GM23338 (cell line): Measurements from ENCODE around the gene FANCG. TPM values are rescaled to one million over a fixed set of nuclear protein-coding genes. Genes with fewer than 3 reads are reported as not detected.

ENCODE experiments used
- ATAC-seq: fragments of 200-7000 bp; cut with Tn5 transposase; 3 replicates; pipeline ENCODE4 v1.9.1; 2020
- DNase-seq: peaks from one replicate; pipeline ENCODE4 v3.0.0-alpha.2; 2015; ENCODE audit warnings: low spot score
- H2AFZ ChIP-seq: fragments of 200-600 bp; sonication (generic); 2 replicates; pipeline ENCODE4 v1.8.0; 2016; ENCODE audit warnings: antibody characterized with exemption, mild to moderate bottlenecking, moderate library complexity
- H3F3A ChIP-seq: fragments of 200-600 bp; sonication (generic); replicated peaks from 2 replicates; pipeline ENCODE4 v1.8.0; 2017; ENCODE audit warnings: antibody characterized with exemption, mixed run types, low read depth
- H3K27ac ChIP-seq: fragments of 200-600 bp; sonication (generic); 2 replicates; pipeline ENCODE4 v1.6.1; 2016; ENCODE audit warnings: low read depth
- H3K27me3 ChIP-seq: fragments of 200-600 bp; sonication (generic); 2 replicates; pipeline ENCODE4 v1.8.0; 2016; ENCODE audit warnings: mild to moderate bottlenecking, mixed run types, moderate library complexity; ENCODE audit not compliant: insufficient read depth
- H3K36me3 ChIP-seq: fragments of 200-600 bp; sonication (generic); 2 replicates; pipeline ENCODE4 v1.8.0; 2016; ENCODE audit warnings: mild to moderate bottlenecking; ENCODE audit not compliant: insufficient read depth
- H3K4me1 ChIP-seq: fragments of 200-600 bp; sonication (generic); 2 replicates; pipeline ENCODE4 v1.8.0; 2016; ENCODE audit warnings: mild to moderate bottlenecking, moderate library complexity; ENCODE audit not compliant: insufficient read depth
- H3K4me2 ChIP-seq: fragments of 200-600 bp; sonication (generic); 2 replicates; pipeline ENCODE4 v1.7.1; 2017; ENCODE audit warnings: mixed run types
- H3K4me3 ChIP-seq: fragments of 200-600 bp; sonication (generic); 2 replicates; pipeline ENCODE4 v1.6.1; 2016; ENCODE audit warnings: mixed run types
- H3K79me2 ChIP-seq: fragments of 200-600 bp; sonication (generic); replicated peaks from 2 replicates; pipeline ENCODE4 v1.8.0; 2017; ENCODE audit warnings: mild to moderate bottlenecking; ENCODE audit not compliant: insufficient read depth
- H3K9me2 ChIP-seq: fragments of 200-600 bp; sonication (generic); 2 replicates; pipeline ENCODE4 v1.8.0; 2017; ENCODE audit not compliant: insufficient read depth
- H4K20me1 ChIP-seq: fragments of 200-600 bp; sonication (generic); replicated peaks from 2 replicates; pipeline ENCODE4 v1.8.0; 2017; ENCODE audit warnings: mild to moderate bottlenecking; ENCODE audit not compliant: insufficient read depth
- H3K27ac Mint-ChIP-seq: 2 replicates; pipeline ENCODE4 v1.8.0; 2020; ENCODE audit warnings: inconsistent platforms, mild to moderate bottlenecking, moderate library complexity, mixed read lengths
- H3K27me3 Mint-ChIP-seq: 3 replicates; pipeline ENCODE4 v1.8.0; 2022; ENCODE audit warnings: low read depth, mild to moderate bottlenecking, moderate library complexity, mixed read lengths, inconsistent platforms; ENCODE audit not compliant: insufficient read depth, poor library complexity
- H3K36me3 Mint-ChIP-seq: 3 replicates; pipeline ENCODE4 v1.8.0; 2021; ENCODE audit warnings: low read depth, mild to moderate bottlenecking, inconsistent platforms, moderate library complexity, mixed read lengths
- H3K4me1 Mint-ChIP-seq: 3 replicates; pipeline ENCODE4 v1.8.0; 2020; ENCODE audit warnings: mild to moderate bottlenecking, inconsistent platforms, mixed read lengths
- H3K4me3 Mint-ChIP-seq: 3 replicates; pipeline ENCODE4 v1.8.0; 2021; ENCODE audit warnings: moderate library complexity, mild to moderate bottlenecking, inconsistent platforms, mixed read lengths
- H3K9me3 Mint-ChIP-seq: 3 replicates; pipeline ENCODE4 v1.8.0; 2020; ENCODE audit warnings: moderate library complexity, mild to moderate bottlenecking, inconsistent platforms, mixed read lengths
- CREB1 ChIP-seq: fragments of 250-450 bp; sonication (Bioruptor Pico); IDR thresholded peaks from 2 replicates; pipeline ENCODE4 v1.5.0; 2020; ENCODE audit warnings: low read depth, mild to moderate bottlenecking, moderate library complexity
- CTCF ChIP-seq, 2 experiments: fragments of 200-600 bp in 1 of 2; sonication (generic) in 1 of 2; conservative IDR thresholded peaks; 2 replicates each; pipeline versions ENCODE4 v1.5.1 to v1.6.1; 2016 to 2017; ENCODE audit warnings: antibody characterized with exemption in 2 of 2, low read depth in 2 of 2, mild to moderate bottlenecking in 2 of 2, moderate library complexity in 1 of 2
- ETS1 ChIP-seq: IDR thresholded peaks from 2 replicates; pipeline ENCODE4 v1.6.1; 2016; ENCODE audit warnings: antibody characterized with exemption
- EZH2 ChIP-seq: fragments of 200-600 bp; sonication (generic); IDR thresholded peaks from one replicate; pipeline ENCODE4 v1.8.0; 2017; ENCODE audit warnings: antibody characterized with exemption, mild to moderate bottlenecking, low read depth; ENCODE audit not compliant: unreplicated experiment
- EZH2phosphoT487 ChIP-seq: fragments of 200-600 bp; sonication (generic); IDR thresholded peaks from one replicate; pipeline ENCODE4 v1.8.1; 2018; ENCODE audit warnings: antibody characterized with exemption; ENCODE audit not compliant: unreplicated experiment
- POLR2AphosphoS5 ChIP-seq: IDR thresholded peaks from 2 replicates; pipeline ENCODE4 v1.6.1; 2016; ENCODE audit warnings: antibody characterized with exemption, low read depth
- REST ChIP-seq: IDR thresholded peaks from one replicate; pipeline ENCODE4 v1.6.1; 2018; ENCODE audit warnings: antibody characterized with exemption; ENCODE audit not compliant: unreplicated experiment
- STAT1 ChIP-seq: IDR thresholded peaks from one replicate; pipeline ENCODE4 v1.6.1; 2016; ENCODE audit warnings: antibody characterized with exemption; ENCODE audit not compliant: unreplicated experiment
- ZNF114 ChIP-seq: fragments of 250-450 bp; sonication (Bioruptor Pico); IDR thresholded peaks from 2 replicates; pipeline ENCODE4 v1.5.0; 2020; ENCODE audit warnings: mild to moderate bottlenecking, moderate library complexity
- ZNF331 ChIP-seq: fragments of 250-450 bp; sonication (Bioruptor Pico); IDR thresholded peaks from 2 replicates; pipeline ENCODE4 v1.5.0; 2020; ENCODE audit warnings: low read depth, mild to moderate bottlenecking, moderate library complexity
- polyA plus RNA-seq: library from polyadenylated mRNA; unstranded; fragments of >200 nt; fragmentation: Nextera tagmentation; extraction: Ambion mirVana; gene quantifications from 2 replicates; pipeline ENCODE4 v1.2.1, GENCODE V29; 2016
- total RNA-seq: library from RNA; depleted of rRNA; stranded (reverse); fragments of >200 nt; shearing (Covaris generic); gene quantifications from 2 replicates; pipeline ENCODE4 v1.2.3, GENCODE V29; 2014

The FANCG gene
- total and polyA plus RNA-seq, 2 experiments from 2014 or later: 53.8 to 56.2 TPM

- Histone ChIP-seq H3K9me2 (no peaks in the 10 kb centered on the region), H3K4me2 (peak overlapping the region; percentile 94), H3K4me1 (peaks cover 16% of the 10 kb centered on the region), H3K79me2 (peaks cover 16% of the 10 kb centered on the region; the same call in 1 of the 2 replicates), H2AFZ (peak overlapping the region; percentile 78; the same call in 1 of the 2 replicates), H3K36me3 (no peaks in the 10 kb centered on the region), H4K20me1 (no peaks in the 10 kb centered on the region), H3K27ac (peak overlapping the region; percentile 95), H3K4me3 (peak overlapping the region; percentile 68), H3K27me3 (no peaks in the 10 kb centered on the region), H3F3A (0 out of 2 replicates have a peak, but pooled peaks cover 7% of the 10 kb centered on the region)
- no peaks in the 10 kb centered on the region; the same call in 2 of the 3 replicates for H3K36me3 Mint-ChIP-seq
- peaks cover 39% of the 10 kb centered on the region for H3K4me1 Mint-ChIP-seq
- H3K9me3 Mint-ChIP-seq: no peaks in the 10 kb centered on the region
- peaks cover 16% of the 10 kb centered on the region for H3K27me3 Mint-ChIP-seq
- H3K27ac Mint-ChIP-seq: peak overlapping the region; percentile 88
- peak; percentile 40 for ATAC-seq
- H3K4me3 Mint-ChIP-seq: peak overlapping the region; percentile 91
- peak; percentile 98 for DNase-seq
- TF ChIP-seq STAT1 (no peak), EZH2 (no peak), REST (no peak), EZH2phosphoT487 (no peak), ETS1 (no peak), CREB1 (CRISPR knock-in tag) (no peak), POLR2AphosphoS5 (no peak), ZNF114 (CRISPR knock-in tag) (no peak), CTCF (conservative IDR thresholded peaks at IDR 0.05; ENCODE audit: low read depth in 2 of 2) (no peak), ZNF331 (no peak)
These were observed 34.5 kb upstream of the FANCG start for GRCh38 chr9:35114113-35114839.
